Skeletal muscle tissue (tissue), 4 donors: Measurements from ENCODE around the gene RNF167. TPM values are rescaled to one million over a fixed set of nuclear protein-coding genes. Genes with fewer than 3 reads are reported as not detected.
A peak's percentile ranks its signal among the peaks of the same experiment; 100 is the strongest.

Experiments
- H3K27ac ChIP-seq: one replicate; pipeline ENCODE4 v1.7.0; 2013; ENCODE audit warnings: mild to moderate bottlenecking, low read depth, low read length, inconsistent platforms
- H3K27me3 ChIP-seq, 3 donors: one replicate each; pipeline ENCODE4 v1.7.0; 2013; ENCODE audit warnings: low read length in 3 of 3; ENCODE audit not compliant: control insufficient read depth in 3 of 3, insufficient read depth in 3 of 3
- H3K36me3 ChIP-seq, 3 donors: one replicate each; pipeline ENCODE4 v1.7.0; 2013; ENCODE audit warnings: low read length in 3 of 3; ENCODE audit not compliant: control insufficient read depth in 3 of 3, insufficient read depth in 3 of 3
- H3K4me1 ChIP-seq, 3 donors: one replicate each; pipeline ENCODE4 v1.7.0; 2013; ENCODE audit warnings: low read length in 3 of 3, mild to moderate bottlenecking in 3 of 3; ENCODE audit not compliant: control insufficient read depth in 3 of 3, insufficient read depth in 3 of 3
- H3K4me3 ChIP-seq, 3 donors: one replicate each; pipeline ENCODE4 v1.7.0; 2013; ENCODE audit warnings: low read length in 3 of 3
- H3K9ac ChIP-seq, 3 donors: one replicate each; pipeline ENCODE4 v1.7.0; 2013; ENCODE audit warnings: low read length in 3 of 3, mild to moderate bottlenecking in 3 of 3, moderate library complexity in 2 of 3, low read depth in 1 of 3
- H3K9me3 ChIP-seq, 3 donors: one replicate each; pipeline ENCODE4 v1.7.0; 2013; ENCODE audit warnings: low read length in 3 of 3; ENCODE audit not compliant: control insufficient read depth in 3 of 3
- total RNA-seq: library from RNA; depleted of rRNA; stranded (reverse); fragments of >200 nt; gene quantifications from one replicate; pipeline ENCODE4 v1.2.3, GENCODE V29; 2014
- donor health status: Osteomylitis.

The RNF167 gene
- total RNA-seq, 1 donor from 2014 or later, result 12.0 TPM

GRCh38 chr17:4937553-4937952, 2.5 kb upstream of the RNF167 start:
- peak overlapping the region; percentile 92 for H3K27ac ChIP-seq
- H3K27me3 ChIP-seq, result no peaks in the 10 kb centered on the region
- H3K4me3 ChIP-seq, result no peak overlapping the region
- no peaks in the 10 kb centered on the region for H3K9me3 ChIP-seq
- H3K9ac ChIP-seq, result peak overlapping the region; percentile 43 to 99 (median 46)
- H3K4me1 ChIP-seq, result peaks cover 62 to 71% (median 68%) of the 10 kb centered on the region in 3 donors
- peaks cover 27 to 40% (median 34%) of the 10 kb centered on the region in 3 donors for H3K36me3 ChIP-seq

GRCh38 chr17:4938069-4938491, 2.0 kb upstream of the RNF167 start:
- H3K9ac ChIP-seq, result peak overlapping the region; percentile 94 to 99 (median 98)
- H3K4me3 ChIP-seq, result peak overlapping the region; percentile 81 to 98 (median 91)
- peak overlapping the region; percentile 92 for H3K27ac ChIP-seq
- peaks cover 32 to 45% (median 39%) of the 10 kb centered on the region in 3 donors for H3K36me3 ChIP-seq
- H3K9me3 ChIP-seq, result no peaks in the 10 kb centered on the region
- H3K27me3 ChIP-seq, result no peaks in the 10 kb centered on the region
- H3K4me1 ChIP-seq, result peaks cover 62 to 76% (median 67%) of the 10 kb centered on the region in 3 donors

- H3K9me3 ChIP-seq, result no peaks in the 10 kb centered on the region
- H3K9ac ChIP-seq, result peak overlapping the region; percentile 94 to 99 (median 98)
- peaks cover 61 to 80% (median 69%) of the 10 kb centered on the region in 3 donors for H3K4me1 ChIP-seq
- H3K27me3 ChIP-seq, result no peaks in the 10 kb centered on the region
- H3K4me3 ChIP-seq, result peak overlapping the region; percentile 81 to 98 (median 91)
- peak overlapping the region; percentile 92 for H3K27ac ChIP-seq
- H3K36me3 ChIP-seq, result peaks cover 40 to 53% (median 45%) of the 10 kb centered on the region in 3 donors
Observed at GRCh38 chr17:4938688-4939545, 1.2 kb upstream of the RNF167 start.

GRCh38 chr17:4939546-4939795, 597 bp upstream of the RNF167 start:
- H3K9ac ChIP-seq, result peak overlapping the region; percentile 94 to 99 (median 98)
- no peaks in the 10 kb centered on the region for H3K27me3 ChIP-seq
- H3K27ac ChIP-seq, result peak overlapping the region; percentile 92
- H3K4me1 ChIP-seq, result peaks cover 55 to 76% (median 65%) of the 10 kb centered on the region in 3 donors
- H3K36me3 ChIP-seq, result peaks cover 45 to 58% (median 50%) of the 10 kb centered on the region in 3 donors
- no peaks in the 10 kb centered on the region for H3K9me3 ChIP-seq
- H3K4me3 ChIP-seq, result peak overlapping the region; percentile 81 to 98 (median 91)

- peak overlapping the region; percentile 92 for H3K27ac ChIP-seq
- H3K9ac ChIP-seq, result peak overlapping the region; percentile 94 to 99 (median 98)
- peak overlapping the region; percentile 81 to 95 (median 91) for H3K4me3 ChIP-seq
- H3K4me1 ChIP-seq, result peaks cover 59 to 81% (median 68%) of the 10 kb centered on the region in 3 donors
- H3K27me3 ChIP-seq, result no peaks in the 10 kb centered on the region
- H3K36me3 ChIP-seq, result peaks cover 54 to 67% (median 60%) of the 10 kb centered on the region in 3 donors
- no peaks in the 10 kb centered on the region for H3K9me3 ChIP-seq
Observed at GRCh38 chr17:4940555-4941318, 669 bp downstream of the RNF167 start.

- Histone ChIP-seq H3K4me3 (peak overlapping the region; percentile 81 to 95 (median 91)), H3K27ac (peak overlapping the region; percentile 92), H3K9ac (peak overlapping the region; percentile 94 to 99 (median 98)), H3K9me3 (no peaks in the 10 kb centered on the region), H3K27me3 (no peaks in the 10 kb centered on the region), H3K36me3 (peaks cover 55 to 65% (median 59%) of the 10 kb centered on the region in 3 donors), H3K4me1 (peaks cover 59 to 81% (median 68%) of the 10 kb centered on the region in 3 donors)
Observed at GRCh38 chr17:4941319-4941610, 1.2 kb downstream of the RNF167 start.

GRCh38 chr17:4942760-4943508, 2.9 kb downstream of the RNF167 start:
- Histone ChIP-seq H3K36me3 (peaks cover 46 to 54% (median 46%) of the 10 kb centered on the region in 3 donors), H3K27me3 (no peaks in the 10 kb centered on the region), H3K9ac (peak overlapping the region in 1 of 3 donors; percentile 33), H3K27ac (no peak overlapping the region), H3K9me3 (no peaks in the 10 kb centered on the region), H3K4me3 (no peak overlapping the region), H3K4me1 (peaks cover 56 to 76% (median 59%) of the 10 kb centered on the region in 3 donors)

GRCh38 chr17:4944163-4944553, 4.1 kb downstream of the RNF167 start:
- no peaks in the 10 kb centered on the region for H3K9me3 ChIP-seq
- peak overlapping the region; percentile 81 for H3K27ac ChIP-seq
- H3K9ac ChIP-seq, result peak overlapping the region in 1 of 3 donors; percentile 51
- H3K27me3 ChIP-seq, result no peaks in the 10 kb centered on the region
- no peak overlapping the region for H3K4me3 ChIP-seq
- H3K4me1 ChIP-seq, result peaks cover 43 to 67% (median 49%) of the 10 kb centered on the region in 3 donors
- H3K36me3 ChIP-seq, result peaks cover 38 to 44% (median 41%) of the 10 kb centered on the region in 3 donors

- Histone ChIP-seq H3K4me3 (peak overlapping the region in 1 of 3 donors; percentile 46), H3K27ac (peak overlapping the region; percentile 81), H3K4me1 (peaks cover 42 to 62% (median 47%) of the 10 kb centered on the region in 3 donors), H3K9me3 (no peaks in the 10 kb centered on the region), H3K9ac (peak overlapping the region; percentile 16 to 53 (median 51)), H3K27me3 (no peaks in the 10 kb centered on the region), H3K36me3 (peaks cover 38 to 42% (median 41%) of the 10 kb centered on the region in 3 donors)
Observed at GRCh38 chr17:4944554-4945175, 4.6 kb downstream of the RNF167 start.
